ENCODE data around the gene MLH1.
"Not testable (repeated sequence)": the region's sequence is repeated elsewhere in the genome, so short reads cannot be mapped to it uniquely, and the experiment has no call there.

Gene MLH1

GRCh38 chr3:36993326-36994283, at the start of gene MLH1:
MLH1 (plus strand) TSS chr3:36993518; CDS start chr3:36993548, 30 bp downstream.
- DNase-seq: peak; percentile 91

- DNase-seq: no peak
These were observed 49.7 kb upstream of the MLH1 start for GRCh38 chr3:36943601-36944000.

GRCh38 chr3:36944012-36944640, 49.2 kb upstream of the MLH1 start:
- peak; percentile 38 for DNase-seq

- DNase-seq: peak; percentile 82
These were observed 48.6 kb upstream of the MLH1 start, which contains the start of gene TRANK1 for GRCh38 chr3:36944641-36945270. TRANK1 (minus strand) TSS chr3:36945054; CDS start chr3:36944809, 245 bp downstream.

- no peak for DNase-seq
These were observed 47.9 kb upstream of the MLH1 start for GRCh38 chr3:36945333-36945980.

- not testable (repeated sequence) for DNase-seq
These were observed 45.5 kb upstream of the MLH1 start for GRCh38 chr3:36947814-36948213.

- peak; percentile 66 for DNase-seq
These were observed 38.7 kb upstream of the MLH1 start for GRCh38 chr3:36954452-36955134.

GRCh38 chr3:36956155-36956554, 37.2 kb upstream of the MLH1 start:
- no peak for DNase-seq

GRCh38 chr3:36957063-36957462, 36.3 kb upstream of the MLH1 start:
- peak; percentile 16 for DNase-seq

GRCh38 chr3:36957862-36958686, 35.2 kb upstream of the MLH1 start:
- peak; percentile 90 for DNase-seq

GRCh38 chr3:36959821-36960220, 33.5 kb upstream of the MLH1 start:
- no peak for DNase-seq

- no peak for DNase-seq
These were observed 32.8 kb upstream of the MLH1 start for GRCh38 chr3:36960502-36960901.

GRCh38 chr3:36963008-36963407, 30.3 kb upstream of the MLH1 start:
- not testable (repeated sequence) for DNase-seq

GRCh38 chr3:36964331-36964730, 29.0 kb upstream of the MLH1 start:
- DNase-seq: peak; percentile 53

GRCh38 chr3:36964817-36965216, 28.5 kb upstream of the MLH1 start:
- peak; percentile 49 for DNase-seq

GRCh38 chr3:36965440-36965839, 27.9 kb upstream of the MLH1 start:
- DNase-seq: no peak

- DNase-seq: no peak
These were observed 24.2 kb upstream of the MLH1 start for GRCh38 chr3:36969085-36969484.

GRCh38 chr3:36969540-36970432, 23.5 kb upstream of the MLH1 start:
- DNase-seq: peak; percentile 79

GRCh38 chr3:36972163-36972562, 21.2 kb upstream of the MLH1 start:
- no peak for DNase-seq

GRCh38 chr3:36973139-36973538, 20.2 kb upstream of the MLH1 start:
- DNase-seq: no peak

Measured in inflammatory macrophage treated with lipopolysaccharide for 4 hours (primary cell).